WI38 (cell line): ENCODE measurements around the gene HIKESHI.

ENCODE experiments used
- H3K4me3 ChIP-seq: 2 replicates; pipeline ENCODE4 v1.5.1; 2011; ENCODE audit warnings: low read depth, mild to moderate bottlenecking, control low read depth, low read length
- CTCF ChIP-seq: IDR thresholded peaks from 2 replicates; pipeline ENCODE4 v1.5.1; 2012; ENCODE audit warnings: low read depth, mild to moderate bottlenecking, control low read depth, low read length

Gene HIKESHI

GRCh38 chr11:86377972-86378371 lies 75.9 kb downstream of the HIKESHI start:
- no peak for TF ChIP-seq CTCF
- no peak overlapping the region for H3K4me3 ChIP-seq

- no peak overlapping the region for H3K4me3 ChIP-seq
- TF ChIP-seq CTCF = no peak
Observed at GRCh38 chr11:86380295-86381059, 78.4 kb downstream of the HIKESHI start.

- H3K4me3 ChIP-seq = no peak overlapping the region
- TF ChIP-seq CTCF = no peak
Observed at GRCh38 chr11:86383041-86383955, 81.3 kb downstream of the HIKESHI start.

- TF ChIP-seq CTCF = no peak
Observed at GRCh38 chr11:86386283-86386682, 84.2 kb downstream of the HIKESHI start.

GRCh38 chr11:86386746-86387145 lies 84.7 kb downstream of the HIKESHI start:
- TF ChIP-seq CTCF = no peak
- no peak overlapping the region for H3K4me3 ChIP-seq

More at GRCh38 chr11:86386283-86386682, 84.2 kb downstream of the HIKESHI start:
- H3K4me3 ChIP-seq = no peak overlapping the region

- TF ChIP-seq CTCF = no peak
- H3K4me3 ChIP-seq = no peak overlapping the region
Observed at GRCh38 chr11:86388198-86388597, 86.2 kb downstream of the HIKESHI start.

- no peak for TF ChIP-seq CTCF
- H3K4me3 ChIP-seq = no peak overlapping the region
Observed at GRCh38 chr11:86390487-86390886, 88.4 kb downstream of the HIKESHI start.
